Endometrial microvascular endothelial cells (primary cell): ENCODE data around the gene NFE2L3. TPM values are rescaled to one million over a fixed set of nuclear protein-coding genes. Genes with fewer than 3 reads are reported as not detected.
"Not testable (repeated sequence)": the region's sequence is repeated elsewhere in the genome, so short reads cannot be mapped to it uniquely, and the experiment has no call there.

Experiments used
- in situ Hi-C: cut with HindIII; loops from 2 replicates; pipeline ENCODE4 v1.10.0; 2017; ENCODE audit warnings: low sequenced_read_pairs, low pct_unique_long_range_greater_than_20kb; ENCODE audit errors: inconsistent ontology term
- total RNA-seq: library from RNA; depleted of rRNA; stranded (reverse); fragments of >200 nt; gene quantifications from one replicate; pipeline ENCODE4 v1.2.3, GENCODE V29; 2015; ENCODE audit errors: inconsistent ontology term

Gene NFE2L3
- total RNA-seq, 1 donor from 2014 or later, result 84.3 TPM

DNA sequence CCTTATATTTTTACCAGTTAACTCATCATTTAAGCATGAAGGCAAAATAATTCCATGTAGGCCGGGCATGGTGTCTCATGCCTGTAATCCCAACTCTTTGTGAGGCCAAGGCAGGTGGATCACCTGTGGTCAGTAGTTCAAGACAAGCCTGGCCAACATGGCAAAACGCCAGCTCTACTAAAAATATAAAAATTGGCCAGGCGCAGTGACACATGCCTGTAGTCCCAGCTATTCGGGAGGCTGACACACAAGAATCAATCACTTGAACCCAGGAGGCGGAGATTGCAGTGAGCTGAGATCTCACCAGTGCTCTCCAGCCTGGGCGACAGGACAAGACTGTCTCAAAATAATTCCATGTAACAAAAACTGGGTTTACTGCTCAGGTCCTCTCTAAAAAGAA is 30.3 kb downstream of the NFE2L3 start:
- in situ Hi-C loops, result no loop called here

DNA sequence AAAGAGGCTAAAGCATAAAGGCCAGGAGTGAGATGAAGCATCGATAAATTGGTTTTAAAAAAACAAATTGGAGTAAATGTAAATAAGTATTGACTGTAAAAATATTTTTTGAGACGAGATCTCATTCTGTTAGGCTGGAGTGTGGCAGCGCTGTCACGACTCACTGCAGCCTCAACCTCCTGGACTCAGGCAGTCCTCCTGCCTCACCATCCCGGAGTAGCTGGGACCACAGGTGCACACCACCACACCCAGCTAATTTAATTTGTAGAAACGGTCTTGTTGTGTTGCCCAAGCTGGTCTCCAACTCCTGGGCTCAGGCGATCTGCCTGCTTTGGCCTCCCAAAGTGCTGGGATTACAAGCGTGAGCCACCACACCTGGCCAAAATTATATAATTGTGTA is 30.7 kb downstream of the NFE2L3 start:
- in situ Hi-C loops, result no loop called here

DNA sequence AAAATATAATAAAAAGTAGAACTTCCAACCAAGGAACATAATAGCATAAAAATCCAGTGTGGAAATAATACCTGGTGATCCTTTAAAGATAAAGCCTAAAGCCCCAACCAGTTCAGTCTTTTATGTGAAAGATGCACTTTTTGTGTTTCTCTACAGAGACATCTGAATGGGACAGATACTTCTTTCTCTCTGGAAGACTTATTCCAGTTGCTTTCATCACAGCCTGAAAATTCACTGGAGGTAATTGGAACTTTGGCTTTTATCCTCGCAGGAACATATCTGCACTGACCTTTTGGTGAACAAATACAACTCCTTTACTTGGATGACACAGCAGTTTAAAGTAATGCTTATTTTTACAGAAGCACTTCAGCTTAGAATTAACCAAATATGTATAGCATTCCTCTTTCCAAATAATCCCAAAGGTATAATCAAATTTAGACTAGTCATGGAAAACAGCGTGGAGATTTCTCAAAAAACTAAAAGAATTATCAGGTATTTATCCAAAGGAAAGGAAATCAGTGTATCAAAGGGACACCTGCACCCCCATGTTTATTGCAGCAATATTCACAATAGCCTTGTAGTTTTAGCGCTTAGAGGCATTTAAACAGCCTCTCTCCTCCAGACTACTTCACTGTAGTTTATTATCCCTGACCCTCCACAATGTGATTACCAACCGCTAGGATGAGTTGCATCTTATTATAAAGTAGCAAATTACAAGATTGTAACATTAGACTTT is 31.7 kb downstream of the NFE2L3 start:
- in situ Hi-C loops, result no loop called here

DNA sequence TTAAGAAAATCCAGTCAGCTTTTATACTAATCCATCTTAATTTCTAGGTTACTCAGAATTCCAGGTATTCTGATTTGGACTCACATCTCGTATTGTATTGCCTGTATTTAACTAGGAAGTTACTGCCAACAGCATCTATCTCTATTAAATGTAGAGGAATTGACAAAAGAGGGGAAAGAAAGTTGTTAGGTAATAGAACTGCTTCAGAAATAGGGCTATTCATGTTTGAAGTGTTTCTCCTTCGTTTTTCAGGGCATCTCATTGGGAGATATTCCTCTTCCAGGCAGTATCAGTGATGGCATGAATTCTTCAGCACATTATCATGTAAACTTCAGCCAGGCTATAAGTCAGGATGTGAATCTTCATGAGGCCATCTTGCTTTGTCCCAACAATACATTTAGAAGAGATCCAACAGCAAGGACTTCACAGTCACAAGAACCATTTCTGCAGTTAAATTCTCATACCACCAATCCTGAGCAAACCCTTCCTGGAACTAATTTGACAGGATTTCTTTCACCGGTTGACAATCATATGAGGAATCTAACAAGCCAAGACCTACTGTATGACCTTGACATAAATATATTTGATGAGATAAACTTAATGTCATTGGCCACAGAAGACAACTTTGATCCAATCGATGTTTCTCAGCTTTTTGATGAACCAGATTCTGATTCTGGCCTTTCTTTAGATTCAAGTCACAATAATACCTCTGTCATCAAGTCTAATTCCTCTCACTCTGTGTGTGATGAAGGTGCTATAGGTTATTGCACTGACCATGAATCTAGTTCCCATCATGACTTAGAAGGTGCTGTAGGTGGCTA is 32.5 kb downstream of the NFE2L3 start:
- in situ Hi-C loops, result not testable (repeated sequence)

DNA sequence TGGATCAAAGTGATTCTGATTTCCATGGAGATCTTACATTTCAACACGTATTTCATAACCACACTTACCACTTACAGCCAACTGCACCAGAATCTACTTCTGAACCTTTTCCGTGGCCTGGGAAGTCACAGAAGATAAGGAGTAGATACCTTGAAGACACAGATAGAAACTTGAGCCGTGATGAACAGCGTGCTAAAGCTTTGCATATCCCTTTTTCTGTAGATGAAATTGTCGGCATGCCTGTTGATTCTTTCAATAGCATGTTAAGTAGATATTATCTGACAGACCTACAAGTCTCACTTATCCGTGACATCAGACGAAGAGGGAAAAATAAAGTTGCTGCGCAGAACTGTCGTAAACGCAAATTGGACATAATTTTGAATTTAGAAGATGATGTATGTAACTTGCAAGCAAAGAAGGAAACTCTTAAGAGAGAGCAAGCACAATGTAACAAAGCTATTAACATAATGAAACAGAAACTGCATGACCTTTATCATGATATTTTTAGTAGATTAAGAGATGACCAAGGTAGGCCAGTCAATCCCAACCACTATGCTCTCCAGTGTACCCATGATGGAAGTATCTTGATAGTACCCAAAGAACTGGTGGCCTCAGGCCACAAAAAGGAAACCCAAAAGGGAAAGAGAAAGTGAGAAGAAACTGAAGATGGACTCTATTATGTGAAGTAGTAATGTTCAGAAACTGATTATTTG is 33.3 kb downstream of the NFE2L3 start:
- in situ Hi-C loops, result no loop called here

DNA sequence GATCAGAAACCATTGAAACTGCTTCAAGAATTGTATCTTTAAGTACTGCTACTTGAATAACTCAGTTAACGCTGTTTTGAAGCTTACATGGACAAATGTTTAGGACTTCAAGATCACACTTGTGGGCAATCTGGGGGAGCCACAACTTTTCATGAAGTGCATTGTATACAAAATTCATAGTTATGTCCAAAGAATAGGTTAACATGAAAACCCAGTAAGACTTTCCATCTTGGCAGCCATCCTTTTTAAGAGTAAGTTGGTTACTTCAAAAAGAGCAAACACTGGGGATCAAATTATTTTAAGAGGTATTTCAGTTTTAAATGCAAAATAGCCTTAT is 33.8 kb downstream of the NFE2L3 start:
- in situ Hi-C loops, result no loop called here

DNA sequence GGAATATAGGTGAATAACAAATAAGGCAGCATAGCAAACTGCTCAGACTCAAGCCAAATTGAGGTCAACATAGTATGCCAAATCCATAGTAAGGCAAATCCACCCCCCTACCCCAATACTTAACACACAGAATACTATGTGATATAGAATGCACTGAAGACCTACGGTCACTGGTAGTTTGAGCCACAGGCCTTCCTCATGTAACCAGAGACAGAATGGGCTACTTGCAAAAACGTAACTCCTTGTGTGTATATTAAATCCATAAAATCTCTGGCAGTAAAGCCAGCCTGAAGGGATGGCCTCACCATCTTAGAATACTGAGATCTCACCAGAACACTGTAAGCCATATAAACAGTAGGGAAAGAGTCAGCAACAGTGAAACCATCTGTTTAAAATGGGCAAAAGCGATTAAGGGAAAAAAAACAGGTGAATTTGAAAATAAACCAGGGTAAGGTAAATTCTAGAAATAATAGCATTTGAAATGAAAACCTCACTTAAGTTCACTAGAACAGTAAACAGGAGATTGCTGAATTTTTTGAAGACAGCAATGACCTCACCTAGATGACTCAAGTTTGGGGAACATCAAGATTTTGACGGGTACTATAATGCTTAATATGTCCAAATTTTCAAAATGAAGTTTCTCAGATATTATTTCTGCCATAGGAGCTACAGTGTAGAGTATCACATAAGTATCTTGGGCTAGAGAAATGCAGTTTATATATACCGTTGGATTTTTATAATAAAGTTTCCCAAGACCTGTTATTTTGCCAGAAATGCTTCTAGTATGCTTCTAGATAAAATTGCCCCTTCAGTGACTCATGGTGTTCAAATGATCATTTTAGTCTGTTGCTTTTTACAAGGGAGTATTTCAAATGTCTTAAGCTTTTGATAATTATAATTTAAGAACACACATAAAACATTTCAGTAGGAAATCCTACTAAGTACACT is 34.6 kb downstream of the NFE2L3 start:
- in situ Hi-C loops, result no loop called here

DNA sequence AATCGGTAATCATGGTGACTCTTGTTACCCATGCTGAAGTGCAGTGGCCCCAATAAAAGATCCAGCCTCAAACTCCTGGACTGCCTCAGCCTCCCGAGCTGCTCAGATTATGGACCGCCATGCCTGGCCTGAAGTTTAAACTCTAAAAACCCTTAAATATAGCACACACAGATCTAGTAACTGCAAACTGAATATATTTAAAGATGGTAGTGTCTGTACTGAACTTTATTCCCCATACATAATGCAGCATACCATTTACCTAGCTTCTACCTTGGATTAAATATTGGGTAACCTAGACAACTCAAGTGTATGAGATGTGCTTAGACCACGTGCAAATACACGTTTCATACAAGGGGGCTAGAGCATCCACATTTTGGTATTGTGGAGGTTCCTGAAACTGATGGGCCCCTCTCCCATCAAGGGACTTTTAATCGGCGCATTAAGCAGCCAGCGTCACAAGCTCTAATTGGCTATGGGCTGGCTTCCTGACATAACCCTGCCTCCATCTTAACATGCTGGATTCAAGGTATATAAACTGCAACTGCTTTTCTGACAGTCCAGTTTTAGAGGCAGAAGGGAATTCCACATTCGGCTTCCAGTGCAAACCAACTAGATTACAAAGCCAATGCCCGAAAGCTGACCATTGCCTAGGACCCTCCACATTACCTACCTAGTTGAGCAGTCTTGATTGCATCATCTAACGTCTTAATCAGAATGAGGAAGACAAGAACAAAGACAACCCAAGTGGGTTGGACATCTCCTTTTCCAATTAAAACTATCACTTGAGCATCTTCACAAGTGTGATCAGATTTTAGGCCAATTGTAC is 35.6 kb downstream of the NFE2L3 start:
- in situ Hi-C loops, result no loop called here

DNA sequence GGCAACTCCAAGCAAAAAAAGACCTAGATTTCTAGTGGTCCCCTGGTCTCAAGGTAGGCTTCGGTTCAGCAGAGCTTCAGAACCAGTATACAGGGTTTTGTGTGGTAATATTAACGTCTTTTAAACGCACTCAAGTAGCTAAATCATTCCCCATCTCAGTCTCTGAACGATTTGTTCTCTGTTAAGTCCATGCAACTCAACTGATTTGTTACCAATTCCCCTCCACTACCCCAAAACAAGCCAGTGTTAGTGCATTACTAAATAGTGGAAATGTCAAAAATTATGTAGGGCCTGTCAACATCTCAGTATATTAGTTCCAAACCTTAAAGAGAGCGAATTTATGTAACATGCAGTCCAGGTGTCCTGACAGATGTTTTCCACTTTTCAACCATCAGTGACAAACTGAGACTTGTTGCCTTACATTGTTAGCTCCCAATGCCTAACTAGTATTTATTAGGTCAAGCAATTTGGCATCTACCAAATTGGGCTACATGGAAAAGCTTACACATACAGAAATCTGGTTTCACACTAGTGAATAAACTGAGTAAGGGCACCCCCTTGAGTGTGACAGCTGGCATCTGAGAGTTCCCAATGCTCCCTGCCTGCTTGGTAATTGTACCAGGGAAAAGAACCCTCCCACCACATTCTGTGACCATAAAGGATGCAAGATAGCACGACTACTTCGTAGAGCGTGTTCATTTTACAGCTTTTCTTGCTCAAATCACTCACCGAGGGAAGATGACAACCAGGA is 36.4 kb downstream of the NFE2L3 start:
- in situ Hi-C loops, result no loop called here

DNA sequence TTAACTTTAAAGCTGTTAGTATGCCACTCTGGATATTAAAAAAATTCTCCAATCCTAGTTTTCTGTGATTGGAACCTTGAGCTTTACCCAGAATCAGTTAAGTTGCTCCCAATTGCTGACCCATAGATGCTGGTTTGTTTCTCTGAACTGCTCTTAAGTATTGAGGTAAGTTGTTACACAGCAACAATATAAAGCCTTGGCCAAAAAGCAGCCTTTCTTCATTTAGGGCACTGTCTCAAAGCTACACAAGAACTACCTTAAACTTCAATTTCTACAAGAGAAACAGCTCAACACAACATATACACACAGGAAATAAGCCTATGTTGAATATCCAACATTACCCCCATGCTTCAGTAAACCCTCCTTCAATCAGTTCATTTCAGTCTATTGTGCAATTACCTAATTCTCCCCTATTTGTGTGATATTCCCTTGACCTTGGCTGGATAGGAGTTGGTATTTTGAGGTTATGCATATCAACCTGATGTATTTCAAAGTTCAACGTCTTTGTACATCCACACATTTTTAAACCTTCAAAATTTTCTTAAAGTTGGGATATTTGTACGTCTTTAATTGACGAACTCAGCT is 37.1 kb downstream of the NFE2L3 start:
- in situ Hi-C loops, result no loop called here

DNA sequence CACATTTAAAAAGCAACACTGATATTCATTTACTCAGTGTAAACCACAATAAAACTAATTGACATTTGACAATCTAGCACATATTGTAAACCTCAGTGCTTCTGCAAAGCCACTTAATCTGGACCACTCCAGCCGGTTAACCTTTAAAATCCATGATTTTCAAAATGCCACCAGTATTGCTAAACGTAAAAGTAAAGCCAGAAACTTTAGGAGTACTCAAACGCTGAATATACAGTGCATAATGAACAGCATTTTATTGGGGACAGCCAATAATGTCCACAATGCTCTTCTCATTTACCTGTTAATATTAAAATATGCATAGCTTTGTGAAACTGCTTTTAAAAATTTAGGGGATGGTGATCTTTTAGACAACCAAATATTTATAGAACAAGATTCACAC is 37.7 kb downstream of the NFE2L3 start:
- in situ Hi-C loops, result loop anchor here (10.0 kb wide), 1 partner anchor 185 kb away; no protein-coding TSS in a partner anchor

DNA sequence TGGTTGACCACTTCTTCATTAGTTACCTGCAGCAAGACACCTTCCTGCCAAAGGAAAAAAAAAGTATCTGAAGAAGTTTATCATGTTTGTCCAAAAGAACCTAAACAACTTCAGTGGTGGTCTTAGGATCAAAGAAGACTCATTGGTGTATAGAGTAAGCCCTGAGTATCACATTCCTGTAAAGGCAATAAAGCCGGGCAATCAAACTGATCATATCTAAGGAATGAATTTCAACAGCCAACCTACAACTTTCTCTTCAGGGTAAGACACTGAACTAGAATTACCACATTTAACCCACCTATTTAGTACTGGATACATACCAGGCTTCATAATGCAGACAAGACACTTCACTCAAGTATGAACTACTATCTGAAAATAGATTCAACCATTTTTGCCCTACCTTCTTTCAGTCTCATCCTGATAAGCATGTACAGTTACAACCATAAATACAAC is 38.4 kb downstream of the NFE2L3 start:
- in situ Hi-C loops, result loop anchor here (10.0 kb wide), 1 partner anchor 184 kb away; no protein-coding TSS in a partner anchor

DNA sequence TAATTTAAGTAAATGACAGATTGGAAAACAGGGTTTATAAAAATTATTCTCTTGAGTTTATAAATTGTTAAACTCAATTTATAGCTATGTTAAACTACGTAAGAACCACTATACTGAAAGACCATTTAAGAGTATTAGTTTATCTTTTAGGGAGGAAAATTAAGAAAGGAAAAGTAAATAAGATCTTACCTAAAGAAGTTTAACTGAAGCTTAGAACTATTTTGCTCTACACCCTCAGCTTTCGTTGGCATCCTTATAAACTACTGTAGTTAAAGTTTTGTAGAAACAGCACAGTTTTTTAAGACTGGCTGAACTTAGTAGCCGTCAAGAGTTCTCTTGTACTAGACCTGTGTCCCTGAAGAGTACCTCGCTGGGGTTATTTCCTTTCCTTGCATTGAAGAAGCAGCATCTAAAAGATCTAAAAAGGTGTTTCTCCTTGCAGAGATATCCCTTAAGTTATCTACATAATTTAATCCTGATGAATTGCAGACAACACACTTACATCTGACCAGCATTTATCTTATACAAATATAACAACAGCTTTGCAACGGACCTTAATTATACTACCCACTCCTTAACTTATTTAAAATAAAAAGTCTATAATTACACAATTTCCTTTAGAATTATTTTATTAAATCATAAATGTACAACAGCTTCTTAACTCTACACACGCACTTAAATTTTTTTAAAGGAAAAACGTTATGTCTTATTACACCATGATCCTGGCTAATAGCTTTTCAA is 39.4 kb downstream of the NFE2L3 start:
- in situ Hi-C loops, result loop anchor here (10.0 kb wide), 1 partner anchor 183 kb away; no protein-coding TSS in a partner anchor

DNA sequence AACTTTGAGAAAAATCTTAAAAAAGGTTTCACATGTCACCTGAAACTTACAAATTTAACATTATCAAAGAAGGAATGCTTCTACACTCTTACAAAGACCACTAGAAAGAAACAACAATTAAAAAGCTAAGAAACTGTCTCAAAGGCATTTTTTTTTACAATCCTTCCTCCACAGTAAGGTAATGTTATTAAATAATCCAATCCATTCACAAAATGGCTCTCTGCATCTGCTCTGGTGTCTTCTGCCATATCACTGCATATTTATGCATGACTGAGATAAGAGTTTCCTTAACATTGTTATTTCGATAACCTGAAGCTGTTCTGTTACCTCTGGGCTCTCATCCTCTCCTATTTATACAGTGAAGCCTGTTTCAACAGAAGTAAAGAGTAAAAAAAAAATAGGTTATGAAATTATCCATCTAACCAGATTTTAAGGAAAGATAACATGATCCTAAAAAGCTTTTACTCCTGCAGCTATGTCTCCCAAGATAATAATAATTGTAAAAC is 40.0 kb downstream of the NFE2L3 start:
- in situ Hi-C loops, result loop anchor here (10.0 kb wide), 1 partner anchor 183 kb away; no protein-coding TSS in a partner anchor

DNA sequence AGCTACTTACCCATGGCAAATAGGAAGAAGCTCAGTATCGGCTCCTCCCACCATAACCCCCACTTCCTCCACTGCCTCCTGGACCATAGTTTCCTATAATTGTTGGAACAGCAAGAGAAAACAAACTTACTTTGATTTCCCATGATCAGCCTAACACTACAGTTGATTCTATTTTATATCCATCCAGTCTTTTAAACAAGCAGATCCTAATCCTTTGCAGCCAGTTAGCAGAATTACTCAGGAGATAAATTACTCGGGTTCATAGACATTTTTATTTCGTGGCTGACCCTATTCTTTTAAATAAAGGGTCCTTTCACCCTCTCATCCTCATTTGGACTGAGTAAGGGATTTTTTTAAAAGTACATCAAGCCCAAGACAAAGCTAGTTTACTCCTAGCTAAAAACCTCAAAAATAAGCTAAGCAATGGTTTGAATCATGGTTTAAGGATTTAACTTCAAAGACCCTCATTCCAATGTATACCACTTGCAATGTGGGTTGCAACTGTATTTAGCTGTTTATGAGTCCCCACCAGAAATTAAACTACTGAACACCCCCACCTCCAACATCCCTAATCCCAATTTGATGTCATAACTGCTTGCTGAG is 40.6 kb downstream of the NFE2L3 start:
- in situ Hi-C loops, result loop anchor here (10.0 kb wide), 1 partner anchor 182 kb away; no protein-coding TSS in a partner anchor
